NCI-H446 (cell line): ENCODE measurements around the gene ITGB2.

Source experiments
- DNase-seq, 2 experiments: peaks; one replicate each; lab custom pipeline; 2025; lab: John Stamatoyannopoulos, UW

The ITGB2 gene

DNA sequence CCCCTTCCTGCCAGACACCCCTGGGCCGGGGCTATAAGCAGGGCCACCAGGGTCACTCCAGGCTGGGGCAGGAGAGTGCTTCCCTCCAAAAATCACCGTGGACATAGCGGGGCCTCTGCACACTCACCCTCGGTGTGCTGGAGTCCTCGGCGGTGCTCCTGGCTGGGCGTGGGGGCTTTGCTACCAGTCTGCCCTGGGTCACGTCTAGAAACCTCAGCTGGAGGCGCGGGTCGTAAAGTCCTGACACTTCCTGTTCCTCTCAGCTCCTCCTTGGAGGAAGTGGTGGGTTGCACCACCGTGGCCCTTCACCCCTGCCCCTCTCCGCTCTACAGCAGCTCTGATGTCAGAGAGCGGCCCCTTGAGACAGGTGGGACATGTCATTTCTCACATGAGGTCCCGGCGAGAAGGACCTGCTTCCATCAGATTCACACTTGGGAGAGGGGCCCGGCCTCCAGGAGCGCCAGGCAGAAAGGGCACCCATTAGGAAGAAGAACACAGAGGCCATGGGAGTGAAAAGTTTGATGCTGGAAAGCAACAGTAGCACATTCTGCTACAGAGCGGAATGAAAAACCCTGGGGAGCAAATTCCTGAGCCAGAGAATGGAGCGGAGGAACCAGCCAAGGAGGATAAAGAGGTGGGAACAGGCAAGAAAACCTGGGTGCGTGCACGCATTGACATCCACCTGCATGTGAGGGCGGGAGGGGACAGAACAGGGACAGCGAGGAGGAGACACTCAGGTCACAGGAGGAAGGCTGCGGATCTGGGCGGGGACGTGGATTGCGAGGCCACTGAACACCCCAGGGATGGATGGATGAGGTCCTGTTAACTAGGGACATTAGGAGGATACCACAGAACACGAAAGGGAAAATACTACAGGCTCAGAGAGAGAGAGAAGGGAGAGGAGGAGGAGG is at the start of gene ITGB2:
Gene ITGB2, minus strand, starts transcription at position 206 of the 911 bp plus-strand sequence. CDS start 10,117 bp downstream, outside the sequence.
- no peak for DNase-seq

DNA sequence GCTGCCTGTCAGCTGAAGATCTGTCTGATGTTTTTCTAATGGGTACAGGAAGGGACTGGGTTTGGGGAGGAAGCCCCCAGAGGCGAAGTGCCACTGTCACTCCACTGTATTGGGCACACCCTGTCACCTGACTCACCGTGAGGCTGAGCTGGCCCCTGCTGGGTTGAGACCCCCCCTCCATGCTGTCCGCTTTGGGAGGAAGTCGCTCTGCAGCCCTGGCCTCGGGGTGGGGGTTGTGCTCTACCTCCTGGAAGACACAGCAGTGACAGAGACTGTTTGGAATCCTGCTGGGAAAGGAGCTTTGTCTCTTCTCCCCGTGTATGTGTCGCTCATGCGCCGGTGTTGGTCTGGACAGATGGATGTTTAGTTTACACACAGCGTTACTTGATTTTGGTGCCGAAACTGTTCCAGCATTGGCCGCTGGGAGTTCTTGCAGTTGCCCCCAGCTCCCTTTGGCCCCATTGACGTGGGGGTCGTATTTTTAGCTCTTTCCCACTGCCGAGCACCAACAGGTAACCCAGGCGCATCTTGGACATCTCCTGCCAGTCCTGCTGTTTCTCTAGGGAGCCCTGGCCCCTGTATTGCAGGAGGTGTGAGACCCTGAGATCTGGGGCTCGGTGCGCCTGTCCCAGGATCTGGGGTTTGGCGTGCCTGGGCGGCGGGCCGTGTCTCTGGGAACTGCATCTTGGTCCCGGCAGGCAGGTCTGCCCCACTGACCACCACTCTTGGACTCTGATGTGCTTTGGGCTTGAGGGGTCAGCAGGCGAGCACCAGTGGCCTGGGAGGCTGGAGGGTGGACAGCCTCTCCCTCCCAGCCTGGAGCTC is 49.4 kb upstream of the ITGB2 start:
- DNase-seq: no peak

DNA sequence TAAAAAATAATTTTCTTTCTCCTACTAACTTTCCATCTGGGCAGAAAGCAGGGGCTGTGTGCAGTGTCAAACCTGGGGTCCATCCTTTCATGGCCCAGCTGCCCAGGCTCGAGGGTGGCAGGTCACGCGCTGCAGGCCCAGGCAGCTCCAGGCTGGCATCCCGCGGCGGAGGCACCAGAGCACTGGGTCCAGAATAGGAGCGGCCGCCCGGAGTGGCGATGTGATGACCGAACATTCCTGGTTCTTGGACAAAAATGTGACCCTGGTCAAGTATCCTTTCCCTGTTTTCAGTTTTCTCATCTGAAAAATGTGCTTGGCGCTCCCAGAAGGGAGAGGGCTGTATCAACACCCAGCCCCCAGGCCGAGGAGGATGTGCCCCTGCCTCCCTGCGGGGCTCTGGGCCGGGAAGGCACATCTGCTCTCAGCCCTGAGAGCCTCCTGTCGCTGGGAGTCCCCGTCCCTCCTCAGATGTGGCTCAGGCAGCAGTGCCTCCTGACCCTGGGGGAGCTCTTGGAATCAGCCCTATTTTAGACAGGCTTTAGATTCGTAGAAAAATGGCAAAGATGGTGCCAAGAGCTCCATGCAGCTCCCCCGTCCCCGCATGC is 48.5 kb upstream of the ITGB2 start:
- DNase-seq: no peak

DNA sequence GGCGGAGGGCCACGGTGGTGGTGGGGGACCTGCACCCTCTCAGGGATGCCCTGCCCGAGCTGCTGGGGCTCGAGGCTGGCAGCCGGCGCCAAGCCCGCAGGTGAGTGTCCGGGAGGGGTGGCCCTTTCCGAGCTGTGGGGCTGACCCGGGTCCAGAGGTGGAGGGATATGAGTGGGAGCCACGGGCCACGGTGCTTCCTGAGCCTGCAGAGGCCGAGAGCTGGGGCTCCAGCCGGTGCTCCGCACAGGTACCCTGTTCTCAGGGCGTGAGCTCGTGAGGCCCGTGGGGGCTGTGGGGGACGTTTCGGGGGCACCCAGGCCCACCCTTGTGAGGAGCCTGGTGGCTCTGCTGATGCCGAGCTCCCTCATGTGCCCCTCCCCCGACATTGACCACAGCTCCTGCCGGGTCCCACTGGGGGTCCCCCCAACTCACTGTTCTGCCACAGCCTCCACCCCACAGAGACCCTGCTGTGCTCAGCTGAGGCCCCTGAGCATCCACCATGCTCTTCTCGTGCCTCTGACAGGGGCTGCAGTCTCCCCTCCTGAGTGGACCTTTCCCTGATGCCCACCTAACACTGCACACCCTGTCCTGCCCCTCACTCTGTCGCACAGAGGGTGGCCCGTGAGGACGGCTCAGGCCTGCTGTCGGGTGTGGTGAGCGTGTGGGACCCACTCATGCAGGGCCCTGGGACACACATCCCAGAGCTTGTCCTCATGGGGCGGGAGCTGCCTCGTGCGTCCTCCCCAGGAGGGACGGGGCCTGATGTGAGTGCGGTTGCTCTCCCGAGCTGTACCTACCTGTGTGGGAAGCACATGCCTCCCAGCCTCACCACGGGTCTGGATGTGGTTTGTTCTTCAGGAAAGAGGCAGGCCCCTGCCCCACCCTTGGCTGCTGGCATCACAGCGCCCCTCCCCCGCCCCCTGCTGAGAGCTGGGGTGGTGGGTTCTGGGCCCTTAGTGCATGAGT is 46.7 kb upstream of the ITGB2 start:
- no peak for DNase-seq

DNA sequence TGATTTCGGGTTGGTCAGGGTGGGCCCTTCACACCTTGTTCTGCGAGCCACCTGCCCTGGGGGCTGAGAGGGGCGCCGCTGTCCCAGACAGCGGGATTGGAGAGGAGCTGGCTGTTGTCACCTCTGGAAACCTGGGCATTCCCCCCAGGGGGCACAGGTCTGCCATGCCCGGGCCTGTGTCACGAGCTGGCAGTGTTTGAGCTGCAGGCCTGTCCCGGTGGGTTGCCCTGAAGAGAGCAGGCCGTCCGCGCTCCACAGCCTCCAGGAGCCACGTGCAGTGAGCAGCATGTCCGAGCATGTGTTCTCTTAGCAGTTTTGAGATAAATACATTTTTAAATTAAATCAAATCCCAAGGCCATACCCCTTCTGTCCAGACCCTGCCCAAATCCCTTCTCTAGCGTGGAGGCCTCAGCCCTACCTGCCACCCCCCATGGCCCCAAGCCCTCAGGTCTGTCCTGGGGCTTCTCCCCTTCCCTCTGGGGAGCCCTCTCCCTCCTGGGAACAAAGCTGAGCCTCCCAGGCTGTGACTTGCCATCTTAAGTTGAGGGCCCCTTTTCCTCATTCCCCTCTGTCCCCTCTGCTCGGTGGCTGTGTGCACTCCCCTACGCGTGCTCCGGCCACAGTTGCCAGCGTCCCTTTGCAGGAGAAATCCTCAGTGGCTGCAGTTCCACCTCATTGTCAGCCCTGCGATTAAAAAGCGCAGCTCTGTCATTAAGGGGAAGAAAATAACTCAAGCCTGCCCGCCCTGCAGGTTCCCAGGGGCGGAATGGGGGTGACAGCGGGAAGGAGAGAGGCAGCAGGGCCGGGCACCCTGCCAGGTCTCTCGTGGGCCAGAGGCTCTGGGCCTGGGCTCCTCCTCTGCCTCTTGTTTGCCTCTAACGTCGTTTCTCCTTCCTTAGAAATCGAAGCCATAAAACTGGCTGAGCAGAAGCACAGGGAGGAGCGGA is 45.7 kb upstream of the ITGB2 start:
- peak in 1 of 2 experiments; percentile 11 for DNase-seq

DNA sequence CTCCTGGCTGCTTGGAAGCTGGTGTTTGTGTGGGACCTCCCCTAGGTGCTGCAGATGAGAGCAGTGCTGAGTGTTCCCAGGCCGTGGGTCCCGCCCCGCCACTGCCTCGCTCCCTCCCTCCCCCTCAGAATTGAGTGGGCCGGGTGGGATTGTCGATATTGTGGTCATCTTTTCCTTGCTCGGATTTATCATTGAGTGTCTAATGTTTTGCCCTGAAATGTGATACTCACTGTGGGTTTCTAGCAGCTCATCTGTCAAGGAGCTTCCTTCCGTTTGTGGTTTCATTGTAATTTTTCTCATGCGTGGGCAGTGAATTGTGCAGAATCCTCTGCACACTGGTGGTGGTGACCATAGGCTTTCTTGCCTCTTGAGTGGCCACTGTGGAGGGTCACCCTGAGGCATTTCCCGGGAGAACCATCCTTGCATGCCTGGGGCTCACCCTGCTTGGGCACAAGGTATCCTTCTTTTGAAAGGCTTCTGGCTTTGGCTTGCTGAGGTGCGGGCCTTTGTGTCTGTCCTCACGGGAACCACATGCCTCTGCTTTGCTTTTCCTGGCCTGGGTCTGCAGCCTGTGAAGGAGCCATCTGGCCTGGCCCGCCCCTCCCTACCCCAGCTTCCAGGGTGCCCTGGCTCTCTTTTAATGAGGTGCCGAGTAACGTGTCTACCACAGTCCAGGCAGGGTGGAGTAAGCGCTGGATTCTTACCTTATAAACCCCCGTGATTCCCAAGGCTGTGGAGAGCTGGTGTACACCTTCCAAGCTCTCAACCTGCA is 44.7 kb upstream of the ITGB2 start:
- DNase-seq: no peak

DNA sequence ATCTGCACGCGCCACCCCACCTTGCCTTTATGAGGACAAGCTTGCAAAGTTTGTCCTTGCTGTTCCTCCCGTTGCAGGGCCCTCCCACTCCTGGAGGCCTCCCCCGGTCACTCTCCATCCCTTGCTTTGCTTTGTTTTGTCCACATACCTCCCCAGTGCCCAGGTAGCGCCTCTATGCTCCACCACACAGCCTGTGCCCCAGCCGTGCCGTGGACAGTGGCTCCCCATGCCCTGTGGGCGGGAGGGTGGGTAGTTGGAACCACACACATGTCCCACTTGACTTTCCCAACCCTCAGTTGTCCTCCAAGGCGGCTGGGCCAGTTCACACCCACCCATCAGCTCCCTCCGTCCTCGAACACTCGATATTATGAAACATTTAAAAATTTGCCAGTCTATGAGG is 43.7 kb upstream of the ITGB2 start:
- no peak for DNase-seq

DNA sequence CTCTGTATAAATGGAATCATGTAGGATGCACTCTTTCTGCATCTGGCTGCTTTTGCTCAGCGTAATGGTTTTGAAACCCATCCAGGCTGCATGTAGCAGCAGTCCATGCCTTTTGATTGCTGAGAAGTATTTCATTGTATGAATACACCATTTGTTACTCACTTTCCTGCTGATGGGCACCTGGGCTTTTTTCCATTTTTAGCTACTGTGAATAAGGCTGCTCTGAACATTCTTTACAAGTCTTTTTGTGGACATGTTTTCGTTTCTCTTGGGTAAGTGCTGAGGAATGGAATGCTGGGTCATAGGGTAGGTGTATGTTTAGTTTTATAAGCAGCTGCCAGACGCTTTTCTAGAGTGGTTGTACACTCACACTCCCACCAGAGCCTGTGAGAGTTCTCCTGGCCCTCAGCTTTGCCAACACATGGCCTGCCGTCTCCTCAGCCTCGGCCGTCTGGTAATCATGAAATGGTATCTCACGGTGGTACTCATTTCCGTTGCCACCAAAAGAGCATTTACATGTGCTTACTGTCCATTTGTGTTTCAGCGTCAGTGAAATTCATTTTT is 41.8 kb upstream of the ITGB2 start:
- no peak for DNase-seq

DNA sequence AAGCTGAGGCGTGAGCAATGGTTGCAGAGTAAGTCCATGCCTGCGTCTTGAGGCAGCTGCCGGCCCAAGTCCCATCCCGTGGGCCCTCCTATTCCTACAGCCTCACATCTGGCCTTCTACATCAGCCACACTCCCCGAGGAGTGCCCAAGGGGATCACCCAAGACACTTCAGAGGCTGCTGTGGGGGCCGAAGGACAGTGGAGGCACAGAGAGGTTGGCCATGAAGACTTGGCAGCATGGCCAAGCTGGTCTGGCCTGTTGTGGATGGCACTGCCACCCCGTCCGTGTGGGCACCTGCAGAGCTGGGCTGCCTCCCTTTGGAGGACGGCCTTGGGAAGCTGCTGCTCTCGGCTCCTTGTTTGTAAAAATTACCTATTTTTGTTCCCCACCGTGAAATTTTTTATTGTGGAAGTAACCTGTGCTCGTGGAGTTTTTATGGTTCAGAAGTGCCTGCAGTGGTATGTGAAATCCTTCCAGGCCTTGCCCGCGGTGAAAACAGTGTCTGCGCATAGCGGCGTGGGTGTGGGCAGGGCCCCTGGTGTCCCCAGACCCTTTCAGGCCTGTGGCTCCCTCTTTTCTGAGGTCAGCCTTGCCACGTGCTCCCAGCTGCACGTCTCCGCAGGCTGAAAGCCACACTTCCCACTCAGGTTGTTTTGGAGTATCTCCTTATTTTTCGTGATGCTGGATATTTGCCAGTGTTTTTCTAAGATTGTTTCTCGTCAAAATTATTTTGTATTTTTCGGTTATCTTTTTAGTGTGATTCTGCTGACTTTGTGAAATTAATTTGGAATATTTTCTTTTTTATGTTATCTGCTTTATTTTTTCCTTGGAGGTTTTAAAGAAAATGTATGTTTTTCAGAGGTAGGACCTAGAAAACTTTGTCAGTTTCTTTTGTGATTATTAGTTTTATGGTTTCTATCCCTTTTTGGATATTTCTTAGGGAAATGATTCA is 39.7 kb upstream of the ITGB2 start:
- no peak for DNase-seq

DNA sequence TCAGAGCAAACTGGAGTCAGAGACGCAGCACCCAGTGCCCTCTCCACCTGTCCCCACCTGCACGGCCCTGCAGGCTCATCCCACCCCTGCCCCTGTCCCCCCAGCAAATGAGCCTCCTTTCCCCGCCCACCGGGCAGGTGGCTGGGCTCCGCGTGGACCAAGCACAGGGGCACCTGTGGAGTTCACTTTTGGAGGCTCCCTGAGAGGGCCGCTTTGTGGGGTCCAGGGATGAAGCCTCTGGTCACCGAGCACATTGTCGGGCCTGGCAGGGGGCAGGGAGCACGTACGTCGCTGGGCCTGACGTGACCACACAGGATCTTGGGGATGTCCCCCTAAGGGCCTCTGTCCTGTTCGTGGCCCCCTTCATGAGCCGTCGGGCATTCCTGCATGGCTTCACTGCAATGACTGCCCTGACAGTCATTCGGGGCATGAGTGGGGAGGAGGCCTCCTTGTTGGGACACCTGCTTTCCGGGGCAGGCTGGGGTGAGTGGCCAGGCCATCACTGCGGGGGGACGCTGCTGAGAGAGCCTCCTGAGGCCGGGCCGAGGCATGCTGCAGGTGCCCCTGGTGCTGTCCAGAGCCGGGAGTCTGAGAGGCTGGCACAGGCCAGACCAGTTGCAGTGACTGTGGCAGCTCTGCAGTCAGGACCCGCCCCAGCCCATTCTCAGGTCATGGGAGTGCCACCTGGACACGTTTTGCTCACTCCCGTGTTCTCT is 38.8 kb upstream of the ITGB2 start:
- no peak for DNase-seq

DNA sequence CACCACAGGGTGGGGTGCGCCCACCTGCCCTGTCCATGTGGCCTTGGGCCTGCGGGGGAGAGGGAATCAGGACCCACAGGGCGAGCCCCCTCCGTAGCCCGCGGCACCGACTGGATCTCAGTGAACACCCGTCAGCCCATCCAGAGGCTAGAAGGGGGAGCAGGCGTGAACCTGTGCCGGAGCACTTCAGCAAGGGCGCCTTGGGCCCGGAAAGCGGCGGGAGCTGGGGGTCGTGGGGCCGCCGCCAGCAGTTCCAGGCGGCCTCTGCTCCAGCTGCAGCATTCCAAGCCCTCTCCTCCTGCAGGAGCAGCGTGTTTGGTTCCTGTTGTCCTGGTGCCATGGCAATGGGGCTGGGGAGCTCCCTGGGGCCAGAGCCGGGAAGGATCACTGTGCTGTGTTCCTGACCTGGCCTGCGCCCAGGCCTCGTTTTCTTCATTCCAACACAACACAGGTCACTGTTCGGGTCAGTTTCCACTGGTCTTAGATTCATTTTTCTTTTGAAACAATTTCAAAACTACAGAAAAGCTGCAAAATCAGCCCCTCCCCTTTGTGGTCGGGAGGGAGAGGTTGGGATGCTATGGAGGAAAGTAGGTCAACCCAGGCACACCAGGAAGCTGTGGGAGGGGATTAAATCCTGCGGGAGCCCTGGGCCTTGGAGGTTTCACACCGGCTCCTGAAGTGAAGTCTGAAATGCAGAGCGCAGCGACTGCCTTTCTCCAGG is 37.9 kb upstream of the ITGB2 start:
- no peak for DNase-seq

DNA sequence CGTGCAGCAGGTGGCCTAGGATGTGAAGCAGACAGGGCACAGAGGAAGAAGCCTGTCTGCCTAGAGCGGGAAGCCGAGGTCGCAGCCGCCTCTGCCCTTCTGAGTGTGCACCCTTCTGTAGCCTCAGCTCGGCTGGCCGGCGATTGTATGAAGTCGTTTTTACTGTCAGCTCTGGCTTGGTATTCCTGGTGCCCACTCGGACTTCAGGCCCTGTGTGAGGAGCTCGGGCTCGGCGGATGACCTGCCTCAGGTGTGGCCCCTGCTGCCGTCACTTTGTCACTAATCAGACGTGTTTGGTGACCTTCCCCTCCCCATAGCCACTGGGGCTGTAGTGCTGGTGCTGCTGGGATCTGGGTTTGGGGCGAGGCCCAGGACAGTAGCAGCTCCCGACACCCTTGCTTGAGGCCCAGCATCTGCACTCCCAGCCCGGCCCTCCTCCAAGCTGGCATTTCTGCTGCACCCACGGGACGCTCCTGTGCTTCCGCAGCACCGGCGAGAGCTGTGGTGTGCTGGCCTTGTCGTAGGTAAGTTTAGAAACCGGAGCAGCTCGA is 37.3 kb upstream of the ITGB2 start:
- no peak for DNase-seq

DNA sequence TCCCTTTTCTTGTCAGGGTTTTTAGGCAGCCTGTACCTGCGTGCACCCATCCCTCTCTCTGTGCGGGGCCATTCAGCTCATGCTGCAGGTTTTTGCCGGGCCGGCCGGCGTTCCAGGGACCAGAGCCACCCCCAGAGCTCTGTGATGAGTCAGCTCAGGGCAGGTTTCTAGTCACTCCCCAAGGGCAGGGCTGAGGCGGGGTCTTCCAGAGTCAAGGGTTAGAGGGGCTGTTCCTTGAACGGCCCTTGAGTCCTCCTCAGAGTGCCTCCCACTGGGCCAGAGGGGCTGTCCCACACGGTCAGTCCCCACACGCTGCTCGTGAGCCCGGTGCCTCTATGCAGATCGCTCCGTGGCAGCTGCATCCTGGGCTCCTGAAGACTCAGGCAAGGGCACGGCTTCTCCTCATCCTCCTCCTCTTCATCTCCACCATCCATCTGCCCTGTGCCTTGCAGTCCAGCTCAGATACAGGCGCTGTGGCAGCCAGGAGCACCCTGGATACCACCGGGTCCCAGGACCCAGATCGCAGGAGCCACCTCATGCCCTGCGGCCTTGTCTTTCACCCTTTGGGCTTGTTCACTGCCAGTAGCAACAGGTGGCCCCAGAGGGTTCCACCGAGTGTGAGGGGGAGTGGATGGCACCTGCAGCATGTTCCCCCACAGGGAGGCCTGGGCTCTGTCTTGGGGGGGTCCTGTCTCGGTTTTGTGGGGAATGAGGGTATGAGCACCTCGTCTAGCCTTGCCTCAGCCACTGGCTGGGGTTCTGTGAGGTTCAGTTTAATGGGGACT is 36.5 kb upstream of the ITGB2 start:
- DNase-seq: no peak

DNA sequence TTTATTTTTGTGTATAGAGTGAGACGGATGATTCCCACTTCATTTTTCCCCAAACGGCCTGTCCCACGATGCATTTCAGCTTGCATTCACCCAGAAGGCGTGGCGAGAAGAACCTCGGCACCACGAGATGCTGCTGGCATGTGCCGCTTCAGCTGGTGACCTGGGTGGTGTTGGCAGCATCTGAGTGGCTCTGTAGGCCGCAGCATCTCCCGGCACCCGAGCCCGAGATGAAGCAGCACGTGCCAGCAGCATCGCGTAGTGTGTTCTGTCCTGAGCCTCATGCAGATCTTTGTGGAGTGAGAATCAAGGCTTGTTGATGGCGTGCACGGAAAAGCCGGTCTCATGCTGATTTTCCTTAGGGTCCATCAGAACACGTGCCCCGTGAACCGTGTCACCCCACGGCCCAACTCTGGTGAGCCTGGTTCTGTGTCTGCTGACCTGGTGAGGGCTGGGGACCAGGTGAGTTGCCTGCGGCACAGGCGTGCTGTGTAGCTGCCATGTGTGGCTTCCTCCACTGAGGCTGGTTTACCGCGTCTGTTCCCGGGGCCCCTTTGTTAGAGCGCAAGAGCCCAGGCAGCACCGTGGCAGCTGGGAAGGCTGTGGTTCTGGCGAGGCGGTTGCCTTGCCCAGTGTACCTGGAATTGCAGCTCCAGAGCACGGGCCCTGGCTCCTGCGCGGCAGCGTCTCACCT is 35.8 kb upstream of the ITGB2 start:
- no peak for DNase-seq

DNA sequence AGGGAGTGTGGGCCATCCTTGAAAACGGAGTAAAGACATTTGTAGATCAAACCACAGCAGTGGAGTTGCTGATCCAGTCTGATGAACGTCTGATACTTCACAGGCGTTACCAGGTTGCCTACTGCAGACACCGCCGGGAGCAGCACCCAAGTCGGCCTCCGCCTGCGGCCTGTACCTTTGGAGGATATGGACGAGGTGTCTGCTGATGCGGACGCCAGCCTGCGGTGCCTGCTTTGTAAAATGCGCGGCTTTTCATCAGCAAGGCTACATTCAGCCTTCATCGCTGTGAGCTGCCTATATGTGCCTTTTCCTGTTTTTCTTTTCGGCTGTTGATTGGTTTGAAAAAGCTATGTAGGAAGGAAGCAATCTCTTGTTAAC is 35.1 kb upstream of the ITGB2 start:
- no peak for DNase-seq
